D721Med (cell line): Measurements from ENCODE around the gene NATD1.

Experiments
- DNase-seq: peaks from one replicate; pipeline ENCODE4 v3.0.0; 2011; ENCODE audit warnings: low spot score; ENCODE audit not compliant: insufficient read length
- FAIRE-seq: peaks from 2 replicates; lab custom pipeline; 2011; peaks lifted over from hg19 to GRCh38; lab: Jason Lieb, UNC
- TF ChIP-seq, protein P1 (sequence below): IDR thresholded peaks from 2 replicates; pipeline ENCODE4 v1.5.1; 2012; ENCODE audit warnings: mild to moderate bottlenecking, control low read depth; ENCODE audit not compliant: insufficient read depth; ENCODE audit errors: missing control alignments

The NATD1 gene

DNA sequence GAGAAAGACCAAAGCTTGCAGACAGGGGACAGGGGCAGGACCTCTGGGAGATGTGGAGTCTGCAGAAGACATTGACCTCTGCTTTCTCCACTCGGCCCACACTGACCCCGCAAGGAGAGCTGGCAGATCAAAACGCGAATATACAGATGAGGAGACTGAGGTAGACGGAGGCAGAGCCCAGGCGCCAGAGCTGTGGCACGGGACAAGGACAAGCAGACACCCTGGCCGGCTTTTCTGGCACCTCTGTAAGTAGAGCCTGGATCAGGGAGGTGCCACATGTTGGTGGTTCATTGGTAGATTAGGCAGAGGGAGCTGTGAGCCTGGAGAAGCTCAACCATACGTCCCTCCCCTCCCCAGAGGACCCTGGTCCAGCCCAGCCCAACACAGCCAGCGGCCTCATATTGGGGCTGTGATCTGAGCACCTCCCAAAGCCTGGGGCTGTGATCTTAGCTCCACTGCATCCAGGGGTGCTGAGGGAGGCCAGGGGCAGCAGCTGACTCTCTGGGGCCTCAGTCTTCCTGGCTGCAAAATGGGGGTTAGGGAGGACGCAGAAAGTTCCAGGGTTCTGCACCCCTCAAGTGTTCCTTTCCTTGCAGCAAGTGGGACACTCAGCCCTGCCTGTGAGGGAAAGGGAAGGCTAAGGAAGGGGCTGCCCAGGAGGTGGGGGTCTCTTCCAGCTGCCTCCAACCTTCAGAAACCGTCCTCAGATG, 4.0 kb downstream of the NATD1 start:
- no peak for FAIRE-seq
- no peak for DNase-seq
- TF ChIP-seq, protein P1, sequence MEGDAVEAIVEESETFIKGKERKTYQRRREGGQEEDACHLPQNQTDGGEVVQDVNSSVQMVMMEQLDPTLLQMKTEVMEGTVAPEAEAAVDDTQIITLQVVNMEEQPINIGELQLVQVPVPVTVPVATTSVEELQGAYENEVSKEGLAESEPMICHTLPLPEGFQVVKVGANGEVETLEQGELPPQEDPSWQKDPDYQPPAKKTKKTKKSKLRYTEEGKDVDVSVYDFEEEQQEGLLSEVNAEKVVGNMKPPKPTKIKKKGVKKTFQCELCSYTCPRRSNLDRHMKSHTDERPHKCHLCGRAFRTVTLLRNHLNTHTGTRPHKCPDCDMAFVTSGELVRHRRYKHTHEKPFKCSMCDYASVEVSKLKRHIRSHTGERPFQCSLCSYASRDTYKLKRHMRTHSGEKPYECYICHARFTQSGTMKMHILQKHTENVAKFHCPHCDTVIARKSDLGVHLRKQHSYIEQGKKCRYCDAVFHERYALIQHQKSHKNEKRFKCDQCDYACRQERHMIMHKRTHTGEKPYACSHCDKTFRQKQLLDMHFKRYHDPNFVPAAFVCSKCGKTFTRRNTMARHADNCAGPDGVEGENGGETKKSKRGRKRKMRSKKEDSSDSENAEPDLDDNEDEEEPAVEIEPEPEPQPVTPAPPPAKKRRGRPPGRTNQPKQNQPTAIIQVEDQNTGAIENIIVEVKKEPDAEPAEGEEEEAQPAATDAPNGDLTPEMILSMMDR, result no peak

GRCh38 chr17:21248500-21248899, 4.7 kb downstream of the NATD1 start:
- no peak for FAIRE-seq
- no peak for DNase-seq
- TF ChIP-seq, protein P1, result no peak

DNA sequence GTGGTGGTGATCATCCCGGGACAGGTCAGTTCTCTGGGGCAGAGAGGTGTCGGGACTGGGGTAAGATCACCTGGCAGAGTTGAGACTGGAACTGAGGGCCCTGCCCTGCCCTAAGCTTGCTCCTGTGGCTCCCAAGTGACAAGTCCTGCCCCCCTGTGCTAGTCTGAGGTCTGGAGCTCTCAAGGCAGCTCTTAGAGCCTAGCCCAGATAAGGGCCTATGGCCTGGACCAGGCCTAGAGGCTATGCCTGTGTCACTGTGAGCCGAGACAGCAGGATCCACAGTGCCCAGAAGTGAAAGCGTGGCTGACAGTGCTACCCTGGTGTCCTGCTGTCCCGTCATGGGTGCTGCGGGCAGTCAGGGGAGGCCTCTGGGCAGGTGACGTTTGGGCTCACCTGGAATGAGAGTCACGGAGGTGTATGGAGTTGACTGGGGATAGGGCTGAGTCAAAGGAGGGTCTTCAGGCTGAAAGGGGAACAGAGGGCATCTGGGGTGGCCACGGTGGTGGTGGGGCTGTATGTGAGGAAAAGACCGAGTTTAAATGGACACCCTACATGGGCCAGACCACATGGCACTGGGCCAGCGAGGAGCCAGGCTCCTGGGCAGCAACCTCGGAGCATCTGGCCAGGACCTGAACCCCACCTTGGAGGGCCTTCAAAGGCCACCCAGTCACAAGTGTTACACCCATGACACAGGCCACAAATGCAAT, 5.5 kb downstream of the NATD1 start:
- TF ChIP-seq, protein P1, result no peak
- DNase-seq, result no peak
- FAIRE-seq, result no peak

DNA sequence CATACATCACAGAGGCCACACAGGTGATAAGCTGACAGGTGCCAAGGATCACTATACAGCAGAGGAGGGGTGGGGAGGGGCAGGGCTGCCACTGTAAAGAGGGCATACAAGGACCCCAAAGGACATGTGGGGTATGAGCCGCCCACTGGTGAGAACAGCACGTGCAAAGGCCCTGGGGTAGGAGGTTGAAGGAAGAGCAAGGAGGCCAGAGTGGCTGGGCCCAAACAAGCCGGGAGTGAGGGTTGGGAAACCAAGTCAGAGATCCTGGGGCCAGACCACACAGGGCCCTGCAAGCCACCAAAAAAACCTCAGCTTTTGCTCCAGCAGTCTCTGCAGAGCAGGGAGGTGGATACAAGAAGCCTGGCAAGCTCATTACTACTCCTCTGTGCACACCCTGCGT, 6.5 kb downstream of the NATD1 start:
- TF ChIP-seq, protein P1, result no peak
- no peak for DNase-seq
- no peak for FAIRE-seq

DNA sequence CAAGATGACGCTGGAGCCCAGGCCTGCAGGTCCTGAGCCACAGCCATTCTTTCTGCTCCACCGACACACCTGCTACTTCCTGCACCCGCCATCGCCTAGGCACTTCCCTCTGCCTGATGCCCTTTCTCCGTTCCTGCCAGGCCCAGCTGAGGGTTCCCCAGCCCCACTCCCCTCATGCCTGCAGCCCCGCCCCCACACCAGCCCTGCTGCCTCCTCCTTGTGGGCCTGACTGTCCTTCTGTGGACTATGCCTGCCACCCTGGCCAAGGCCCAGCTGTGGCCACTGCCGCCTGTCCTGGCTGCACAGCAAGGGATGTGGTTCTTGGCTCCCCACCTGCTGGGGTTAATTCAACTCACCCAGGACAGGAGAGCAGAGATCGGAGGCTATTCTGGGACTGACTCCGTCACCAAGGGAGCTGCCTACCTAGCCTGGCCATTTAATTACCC, 7.5 kb downstream of the NATD1 start:
- no peak for FAIRE-seq
- TF ChIP-seq, protein P1, result no peak
- DNase-seq, result no peak

DNA sequence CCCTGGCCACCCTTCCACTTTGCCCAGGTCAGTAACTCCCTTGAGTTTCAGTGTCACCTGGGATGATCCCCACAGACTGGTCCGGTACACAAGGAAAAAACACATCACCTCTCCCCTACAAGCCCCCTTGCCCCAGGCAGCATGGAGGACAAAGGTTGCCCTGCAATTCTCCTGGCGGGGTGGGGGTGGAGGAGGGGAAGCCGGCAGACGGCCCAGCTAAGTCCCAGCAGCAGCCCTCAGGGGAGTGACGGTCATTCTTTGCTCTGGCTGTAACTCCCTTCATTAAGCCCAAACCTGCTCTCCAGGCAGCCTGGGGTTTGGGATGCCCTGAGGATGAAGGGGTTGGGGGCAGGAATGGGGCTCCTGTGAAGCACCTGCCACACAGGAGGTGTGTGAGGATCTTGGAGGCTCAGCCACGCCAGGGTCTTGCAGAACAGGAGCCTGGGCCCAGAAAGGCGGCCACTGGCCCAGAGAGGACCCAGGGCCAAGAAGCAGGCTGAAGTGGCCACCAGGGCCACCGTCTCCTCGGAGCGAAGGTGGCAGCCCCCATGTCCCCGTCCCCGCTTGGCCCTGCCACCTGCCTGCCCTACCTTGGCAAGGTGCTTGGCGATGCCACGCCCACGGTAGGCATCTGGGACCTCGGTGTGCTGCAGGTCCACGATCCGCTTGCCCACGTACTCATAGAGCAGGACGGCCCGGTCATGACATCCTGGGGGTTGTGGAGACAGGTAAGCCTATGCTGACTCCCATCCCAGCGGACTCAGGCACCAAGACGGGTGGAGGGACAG, 9.5 kb downstream of the NATD1 start:
- FAIRE-seq (no peak), DNase-seq (no peak)
- TF ChIP-seq, protein P1, result no peak
